ENCODE data around the gene CXXC5. TPM values are rescaled to one million over a fixed set of nuclear protein-coding genes. Genes with fewer than 3 reads are reported as not detected.

CXXC5 gene
- total RNA-seq, 2 experiments from 2014 or later, result 26.7 to 113 TPM

GRCh38 chr5:139671096-139671841, 23.1 kb downstream of the CXXC5 start:
- Histone ChIP-seq H3K27ac (ENCODE audit: low read depth, low read length, poor library complexity, severe bottlenecking) (peak overlapping the region; percentile 99), H3K4me2 (ENCODE audit: low read length) (peak overlapping the region; percentile 94), H2AFZ (ENCODE audit: low read length) (no peak overlapping the region), H3K9me3 (ENCODE audit: low read length) (no peaks in the 10 kb centered on the region), H3K9me2 (ENCODE audit: insufficient read depth, low read length) (no peaks in the 10 kb centered on the region), H3K79me2 (ENCODE audit: insufficient read depth, low read depth, low read length) (peaks cover 80% of the 10 kb centered on the region), H3K4me1 (ENCODE audit: insufficient read depth, low read length, poor library complexity, severe bottlenecking) (peaks cover 83% of the 10 kb centered on the region), H3K36me3 (ENCODE audit: insufficient read depth, low read length) (peaks cover 7% of the 10 kb centered on the region; the same call in 1 of the 2 replicates), H3K4me3 (ENCODE audit: low read depth, low read length, poor library complexity, severe bottlenecking) (peak overlapping the region; percentile 74), H4K20me1 (ENCODE audit: insufficient read depth, low read length) (no peaks in the 10 kb centered on the region)
- ChIA-PET POLR2A (interaction anchor here (0.6 to 6.6 kb wide), 8 partner anchors 17 to 721 kb away, joined by 3 to 73 read pairs (median 4); partner anchors contain the start of gene CXXC5), CTCF (ENCODE audit: unreplicated experiment) (interaction anchor here (1.1 to 1.8 kb wide), 5 partner anchors 10 to 108 kb away, joined by 3 to 11 read pairs (median 5); partner anchors contain the start of gene CXXC5)
- no peak for TF ChIP-seq EZH2phosphoT487 (IDR thresholded peaks at IDR 0.05; ENCODE audit: borderline replicate concordance, low read depth, low read length)
- TF ChIP-seq CTCF (conservative IDR thresholded peaks at IDR 0.05; ENCODE audit: low read length), result no peak
- peak; percentile 52 for DNase-seq (ENCODE audit: low spot score)
- intact Hi-C loops (cut with micrococcal nuclease; ENCODE audit: unreplicated experiment), result no loop called here
- BruUV-seq (replicated peaks), result no TSS peak

GRCh38 chr5:139675213-139675612, 27.1 kb downstream of the CXXC5 start:
- intact Hi-C loops (cut with micrococcal nuclease; ENCODE audit: unreplicated experiment), result no loop called here
- POLR2A ChIA-PET, result interaction anchor here (0.7 to 1.1 kb wide), 2 partner anchors 9 to 14 kb away, joined by 3 to 4 read pairs; no protein-coding TSS in a partner anchor
- H2AFZ ChIP-seq (ENCODE audit: low read length), result no peak overlapping the region
- peaks cover 52% of the 10 kb centered on the region for H3K79me2 ChIP-seq (ENCODE audit: insufficient read depth, low read depth, low read length)
- H3K9me2 ChIP-seq (ENCODE audit: insufficient read depth, low read length), result no peaks in the 10 kb centered on the region
- H3K9me3 ChIP-seq (ENCODE audit: low read length), result no peaks in the 10 kb centered on the region
- H3K36me3 ChIP-seq (ENCODE audit: insufficient read depth, low read length), result peaks cover 10% of the 10 kb centered on the region
- no peak overlapping the region for H3K4me3 ChIP-seq (ENCODE audit: low read depth, low read length, poor library complexity, severe bottlenecking)
- no peak for DNase-seq (ENCODE audit: low spot score)
- H4K20me1 ChIP-seq (ENCODE audit: insufficient read depth, low read length), result no peaks in the 10 kb centered on the region; the same call in 1 of the 2 replicates
- 0 out of 2 replicates have a peak overlapping the region, but pooled peaks have one; percentile 5 for H3K4me2 ChIP-seq (ENCODE audit: low read length)
- CTCF ChIA-PET (ENCODE audit: unreplicated experiment), result interaction anchor here (0.5 to 2.1 kb wide), 3 partner anchors 9 to 27 kb away, joined by 3 to 8 read pairs (median 7); no protein-coding TSS in a partner anchor
- no peak for TF ChIP-seq EZH2phosphoT487 (IDR thresholded peaks at IDR 0.05; ENCODE audit: borderline replicate concordance, low read depth, low read length)
- TF ChIP-seq CTCF (conservative IDR thresholded peaks at IDR 0.05; ENCODE audit: low read length), result no peak
- H3K27ac ChIP-seq (ENCODE audit: low read depth, low read length, poor library complexity, severe bottlenecking), result peak overlapping the region; percentile 9
- peaks cover 53% of the 10 kb centered on the region for H3K4me1 ChIP-seq (ENCODE audit: insufficient read depth, low read length, poor library complexity, severe bottlenecking)
- BruUV-seq (replicated peaks), result no TSS peak
